HG02884 (cell line): ENCODE results near the gene TMC8.
"Not testable (repeated sequence)": the region's sequence is repeated elsewhere in the genome, so short reads cannot be mapped to it uniquely, and the experiment has no call there.

Experiments used
- ATAC-seq: cut with Tn5 transposase; IDR thresholded peaks from one replicate; pipeline ENCODE4 v1.9.1; 2021; ENCODE audit warnings: mild to moderate bottlenecking, moderate library complexity; ENCODE audit not compliant: unreplicated experiment

TMC8 gene

DNA sequence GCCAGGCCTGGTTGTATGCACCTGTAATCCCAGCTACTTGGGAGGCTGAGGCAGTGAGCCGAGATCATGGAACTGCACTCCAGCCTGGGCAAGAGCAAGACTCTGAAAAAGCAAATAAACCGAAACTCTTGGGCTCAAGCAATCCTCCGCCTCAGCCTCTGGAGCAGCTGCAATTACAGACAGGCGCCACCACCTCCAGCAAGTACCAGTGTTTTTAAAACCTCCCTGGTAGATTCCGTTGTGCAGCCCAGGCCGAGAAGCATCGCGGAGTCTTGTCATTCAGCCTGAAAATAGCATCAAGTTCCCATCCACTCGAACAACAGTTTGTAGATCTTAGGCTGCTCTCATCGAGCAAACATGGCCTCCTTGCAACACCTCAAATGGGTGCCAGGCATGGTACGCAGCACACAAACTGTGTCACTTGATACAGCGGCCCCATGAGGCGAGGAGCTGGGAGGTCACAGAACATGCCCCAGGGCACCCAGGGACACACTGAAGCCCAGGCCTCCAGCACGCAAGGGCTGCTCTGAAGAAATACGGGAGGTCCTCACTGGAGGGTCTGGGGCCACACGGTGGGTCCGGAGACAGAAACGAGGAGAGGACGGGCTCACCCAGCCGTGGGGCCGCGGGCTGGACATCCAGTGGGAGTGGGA, 20.1 kb upstream of the TMC8 start:
- ATAC-seq, result no peak

DNA sequence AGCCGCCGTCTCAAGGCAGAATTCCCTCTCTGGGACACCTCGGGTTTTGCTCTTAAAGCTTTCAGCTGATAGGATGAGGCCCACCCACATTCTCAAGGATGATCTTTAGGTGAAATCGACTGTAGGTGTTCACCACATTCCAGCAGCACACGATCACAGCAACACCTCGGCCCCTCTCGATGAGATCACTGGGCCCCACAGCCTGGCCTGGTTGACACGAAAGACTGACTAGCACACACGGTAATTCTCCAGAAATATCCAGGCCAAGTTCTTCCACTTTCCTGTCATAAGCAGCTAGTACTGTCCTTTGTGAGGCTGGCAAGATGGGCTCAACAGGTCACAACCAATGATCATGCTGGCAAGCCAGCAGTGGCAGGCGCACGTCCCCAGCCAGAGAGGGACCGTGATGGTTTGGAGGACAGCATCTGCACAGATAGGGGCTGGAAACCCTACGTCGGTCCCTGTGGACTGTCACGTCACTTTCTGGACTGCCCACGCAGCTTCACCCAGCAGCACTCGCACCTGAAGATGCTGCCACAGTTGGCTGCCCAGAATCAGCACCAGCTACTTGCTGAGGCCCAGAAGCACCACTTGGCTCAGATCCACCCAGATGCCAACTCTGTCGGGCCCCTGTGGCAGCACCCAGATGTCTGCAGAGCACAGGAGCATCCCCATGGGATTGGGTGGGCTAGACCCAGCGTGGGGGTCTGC, 19.4 kb upstream of the TMC8 start:
- no peak for ATAC-seq

DNA sequence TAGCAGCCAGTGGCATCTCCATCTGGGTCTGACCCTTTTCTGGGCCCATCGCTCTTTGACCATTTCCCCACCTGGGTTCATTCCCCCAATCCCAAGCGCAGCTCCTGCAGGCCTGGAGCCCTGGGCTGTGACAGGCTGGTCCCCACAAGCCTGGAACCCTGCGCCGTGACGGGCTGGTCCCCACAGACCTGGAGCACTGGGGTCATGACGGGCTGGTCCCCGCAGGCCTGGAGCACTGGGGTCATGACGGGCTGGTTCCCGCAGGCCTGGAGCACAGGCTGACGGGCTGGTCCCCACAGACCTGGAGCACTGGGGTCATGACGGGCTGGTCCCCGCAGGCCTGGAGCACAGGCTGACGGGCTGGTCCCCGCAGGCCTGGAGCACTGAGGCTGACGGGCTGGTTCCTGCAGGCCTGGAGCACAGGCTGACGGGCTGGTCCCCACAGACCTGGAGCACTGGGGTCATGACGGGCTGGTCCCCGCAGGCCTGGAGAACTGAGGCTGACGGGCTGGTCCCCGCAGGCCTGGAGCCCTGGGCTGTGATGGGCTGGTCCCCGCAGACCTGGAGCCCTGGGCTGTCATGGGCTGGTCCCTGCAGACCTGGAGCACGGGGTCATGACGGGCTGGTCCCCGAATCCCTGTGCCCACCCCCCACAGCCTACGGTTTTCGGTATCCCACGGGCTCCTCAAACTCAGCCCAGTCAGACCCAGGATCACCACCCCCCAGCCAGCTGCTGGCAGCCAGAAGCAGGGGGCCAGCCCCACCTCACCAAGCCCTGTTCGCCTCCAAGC, 18.6 kb upstream of the TMC8 start:
- no peak for ATAC-seq

DNA sequence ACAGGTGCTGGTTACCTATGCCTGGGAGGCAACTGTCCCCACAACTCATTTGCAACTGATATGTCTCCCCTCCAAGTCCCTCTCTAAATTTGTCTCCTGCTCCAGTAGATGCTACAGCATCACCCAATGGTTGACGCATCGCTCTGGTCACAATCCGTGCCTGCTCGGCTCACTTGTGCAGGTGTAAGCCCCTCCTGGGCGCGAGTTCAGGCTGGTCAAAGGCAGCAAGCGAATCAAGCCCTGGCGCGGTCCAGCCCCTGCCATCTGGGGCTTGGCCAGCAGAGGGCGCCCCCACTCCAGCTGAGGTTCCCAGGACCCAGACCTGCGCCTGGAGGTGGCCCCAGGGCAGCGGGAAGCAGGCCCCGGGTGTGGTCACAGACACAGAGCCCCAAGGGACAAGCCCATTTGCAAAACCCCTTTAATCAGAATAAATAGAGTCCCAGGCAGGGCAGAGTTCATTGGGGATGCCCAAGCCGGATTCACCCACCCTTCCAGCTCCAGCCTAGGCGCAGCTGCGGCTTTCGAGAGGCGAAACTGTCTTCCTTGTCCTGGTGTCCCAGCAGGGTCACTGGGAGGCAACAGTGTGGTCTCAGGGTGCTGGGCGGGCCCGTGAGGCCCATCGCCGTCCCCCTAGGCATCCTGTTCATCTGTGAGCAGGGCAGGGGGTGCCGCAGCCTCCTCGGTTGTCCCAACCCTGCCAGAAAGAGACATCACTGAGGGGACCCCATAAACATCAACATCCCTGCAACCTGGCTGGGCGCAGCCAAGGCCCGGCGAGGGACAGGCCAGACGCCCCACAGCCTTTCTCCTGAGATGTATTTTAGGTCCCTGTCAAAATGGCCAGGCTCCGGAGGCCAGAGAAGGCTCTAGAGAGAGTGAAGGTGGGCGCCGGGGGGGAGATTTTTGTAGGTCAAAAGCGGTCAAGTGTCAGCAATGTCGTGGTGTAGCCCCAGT, 17.8 kb upstream of the TMC8 start:
- no peak for ATAC-seq

DNA sequence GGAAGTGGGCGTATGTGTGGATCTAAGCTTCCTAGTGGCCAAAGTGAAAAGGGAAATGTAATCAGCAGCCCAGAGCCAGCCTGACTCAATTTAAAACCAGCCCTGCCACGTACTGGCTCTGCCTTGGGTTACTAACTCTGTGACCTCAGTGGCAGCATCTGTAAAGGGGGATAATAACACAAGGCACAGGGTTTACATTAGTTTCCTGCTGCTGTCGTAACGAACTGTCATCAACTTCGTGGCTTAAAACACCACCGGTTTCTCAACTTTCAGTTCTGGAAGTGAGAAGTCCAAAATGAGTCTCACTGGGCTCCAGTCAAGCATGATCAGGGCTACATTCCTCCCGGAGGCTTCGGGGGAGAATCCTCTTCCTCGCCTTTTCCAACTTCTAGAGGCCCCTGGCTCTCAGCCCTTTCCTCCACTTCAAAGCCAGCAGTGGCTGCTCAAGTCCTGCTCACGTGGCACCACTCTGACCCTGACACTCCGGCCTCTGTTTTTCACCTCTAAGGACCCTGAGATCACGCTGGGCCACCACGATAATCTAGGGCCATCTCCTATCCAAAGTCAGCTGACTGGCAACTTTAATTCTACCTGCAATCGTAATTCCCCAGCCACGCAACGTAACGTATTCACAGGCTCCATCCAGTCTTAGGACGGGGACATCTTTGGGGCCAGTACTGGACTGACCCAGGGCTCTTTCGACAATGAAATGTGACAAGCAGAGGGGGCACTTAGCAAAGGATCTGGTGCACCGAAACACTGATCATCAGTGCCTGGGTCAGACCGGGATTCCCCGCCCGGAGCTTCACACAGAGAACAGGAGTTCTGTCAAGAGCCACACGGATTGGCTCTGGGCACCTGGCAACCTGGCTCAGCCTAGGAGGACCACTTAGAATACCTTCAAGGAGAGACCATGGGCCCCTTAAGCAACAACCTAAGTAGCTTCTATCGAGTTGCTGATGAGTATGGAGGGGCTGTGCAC, 16.5 kb upstream of the TMC8 start:
- ATAC-seq, result no peak

GRCh38 chr17:78114831-78115723, 15.5 kb upstream of the TMC8 start:
- ATAC-seq, result no peak

GRCh38 chr17:78115803-78116202, 14.8 kb upstream of the TMC8 start:
- ATAC-seq, result not testable (repeated sequence)

DNA sequence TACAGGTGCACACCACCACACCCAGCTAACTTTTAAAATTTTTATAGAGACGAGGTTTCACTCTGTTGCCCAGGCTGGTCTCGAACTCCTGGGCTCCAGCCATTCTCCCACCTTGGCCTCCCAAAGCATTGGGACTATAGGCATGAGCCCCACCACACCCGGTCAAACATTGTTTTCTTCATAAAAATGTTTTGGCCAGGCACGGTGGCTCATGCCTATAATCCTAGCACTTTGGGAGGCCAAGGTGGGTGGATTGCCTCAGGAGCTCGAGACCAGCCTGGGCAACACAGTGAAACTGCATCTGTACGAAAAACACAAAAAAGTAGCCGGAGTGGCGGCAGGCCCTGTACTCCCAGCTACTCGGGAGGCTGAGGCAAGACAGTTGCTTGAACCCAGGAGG, 14.2 kb upstream of the TMC8 start:
- ATAC-seq, result no peak

DNA sequence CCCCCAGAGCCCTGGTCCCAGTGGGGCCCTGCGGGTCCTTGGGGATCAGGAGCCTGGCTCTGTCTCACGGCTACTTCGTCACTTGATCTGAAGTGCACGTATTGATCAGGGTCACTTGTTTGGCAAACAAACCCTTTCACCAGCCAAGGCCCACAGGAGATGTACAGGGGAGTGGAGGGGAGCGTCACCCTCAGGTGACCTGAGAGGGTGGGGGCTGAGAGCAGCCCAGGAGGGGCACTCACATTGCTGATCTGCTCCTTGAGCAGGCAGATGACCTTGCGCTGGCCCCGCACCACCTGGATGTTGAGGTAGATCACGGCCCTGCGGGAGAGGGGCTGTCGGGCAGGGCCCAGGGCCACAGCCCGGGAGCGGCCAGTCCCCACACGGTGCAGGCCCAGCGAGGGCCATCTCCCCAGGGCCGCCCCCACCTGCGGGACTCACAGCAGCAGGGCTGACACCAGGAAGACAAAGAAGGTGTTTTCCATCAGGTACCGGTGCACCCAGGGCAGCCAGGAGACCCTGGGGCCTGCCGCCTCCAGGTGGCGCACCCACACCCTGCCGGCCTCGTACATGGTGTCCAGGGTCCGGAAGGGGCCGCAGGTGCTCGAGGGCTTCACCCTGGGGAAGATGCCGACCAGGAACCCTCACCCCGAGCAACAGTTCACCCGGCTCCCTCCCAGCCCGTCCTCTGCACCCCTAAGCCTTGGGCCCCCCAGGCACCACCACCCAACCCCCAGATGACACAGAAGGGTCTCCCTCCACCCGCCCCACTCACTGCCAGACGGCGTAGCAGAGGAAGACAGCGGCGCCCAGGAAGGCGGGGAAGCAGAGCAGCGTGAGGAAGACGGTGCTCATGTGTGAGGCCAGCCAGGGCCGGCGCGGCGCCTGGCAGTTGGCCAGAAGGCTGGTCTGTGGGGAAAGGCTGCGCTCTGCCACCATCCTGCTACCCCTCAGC, 13.3 kb upstream of the TMC8 start:
- no peak for ATAC-seq

DNA sequence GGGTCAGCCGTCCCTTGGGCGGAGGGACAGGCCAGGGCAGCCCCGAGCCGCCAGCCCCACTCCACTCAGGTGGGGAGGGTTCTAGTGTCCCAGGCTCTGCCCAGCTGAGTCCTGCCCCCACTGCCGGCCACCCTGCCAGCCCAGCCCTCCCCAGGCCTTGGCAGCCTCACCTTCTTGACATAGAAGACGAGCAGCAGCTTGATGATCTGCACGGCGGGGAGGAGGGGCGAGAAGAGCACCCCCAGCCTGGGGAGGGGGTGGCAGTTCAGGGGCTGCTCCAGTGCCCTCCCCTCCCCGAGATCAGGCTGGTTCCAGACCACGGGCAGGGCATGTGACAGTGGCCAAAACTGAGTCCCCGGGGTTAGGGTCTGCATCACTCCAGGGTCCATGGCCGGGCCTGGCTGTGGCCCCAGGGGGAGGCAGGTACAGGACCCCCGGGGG, 11.8 kb upstream of the TMC8 start:
- no peak for ATAC-seq

GRCh38 chr17:78120537-78120936, 10.0 kb upstream of the TMC8 start:
- ATAC-seq, result no peak

DNA sequence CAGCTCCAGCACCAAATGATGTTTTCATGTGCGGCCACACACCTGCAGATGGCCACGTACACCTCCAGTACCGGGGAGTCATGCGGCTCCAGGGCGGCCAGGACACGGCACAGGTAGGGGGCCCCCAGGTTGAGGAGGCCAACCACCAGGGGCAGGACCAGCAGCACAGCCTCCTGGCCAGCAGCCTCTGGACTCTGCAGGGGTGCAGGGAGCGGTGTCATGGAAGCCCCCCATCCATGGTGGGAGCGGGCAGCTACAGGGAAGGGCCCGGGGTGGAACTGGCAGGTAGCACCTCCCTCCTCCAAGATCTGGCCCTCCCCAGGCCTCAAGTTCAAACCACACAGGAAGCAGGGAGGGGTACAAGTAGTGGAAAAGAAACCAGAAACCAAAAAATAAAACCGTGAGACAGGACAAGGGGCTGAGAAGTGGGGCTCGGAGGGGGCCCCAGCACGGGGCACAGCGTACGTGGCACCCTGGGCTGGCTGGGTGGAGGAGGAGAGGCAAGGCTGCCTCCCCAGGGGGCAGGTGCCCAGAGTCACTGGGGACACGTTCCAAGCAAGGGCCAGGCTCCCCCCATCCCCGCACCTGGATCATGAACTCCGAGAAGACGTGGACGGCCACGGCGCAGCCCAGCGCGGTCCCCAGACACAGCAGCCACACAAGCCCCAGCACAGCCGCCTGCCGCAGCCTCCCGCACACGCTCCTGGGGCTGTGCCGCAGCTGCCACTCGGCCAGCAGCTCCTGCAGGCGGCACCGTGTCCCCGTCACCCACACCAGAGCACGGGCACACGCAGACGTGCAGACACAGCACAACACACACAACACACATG, 9.4 kb upstream of the TMC8 start:
- no peak for ATAC-seq

DNA sequence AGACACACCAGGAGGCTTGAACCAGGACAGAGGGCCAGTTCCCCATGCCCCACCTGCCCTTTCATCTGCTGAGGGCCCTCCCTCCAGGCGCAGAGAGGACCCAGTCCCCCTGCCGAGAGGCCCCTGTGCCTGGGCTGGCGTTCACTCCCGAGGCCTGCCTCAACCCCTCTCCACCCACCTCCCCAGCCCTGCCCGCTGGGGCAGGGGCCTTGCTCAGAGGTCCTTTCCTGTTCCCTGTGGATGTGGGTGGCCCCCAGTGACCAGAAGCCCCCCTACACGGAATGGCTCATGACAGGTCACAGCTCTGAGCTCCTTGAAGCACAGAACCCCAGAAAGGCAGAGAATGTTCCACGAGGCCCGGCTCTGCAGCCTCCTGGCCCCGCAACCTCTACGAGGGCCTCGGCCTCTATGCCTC, 8.8 kb upstream of the TMC8 start:
- no peak for ATAC-seq

- ATAC-seq, result no peak
These were observed 8.2 kb upstream of the TMC8 start for GRCh38 chr17:78122216-78122930.

DNA sequence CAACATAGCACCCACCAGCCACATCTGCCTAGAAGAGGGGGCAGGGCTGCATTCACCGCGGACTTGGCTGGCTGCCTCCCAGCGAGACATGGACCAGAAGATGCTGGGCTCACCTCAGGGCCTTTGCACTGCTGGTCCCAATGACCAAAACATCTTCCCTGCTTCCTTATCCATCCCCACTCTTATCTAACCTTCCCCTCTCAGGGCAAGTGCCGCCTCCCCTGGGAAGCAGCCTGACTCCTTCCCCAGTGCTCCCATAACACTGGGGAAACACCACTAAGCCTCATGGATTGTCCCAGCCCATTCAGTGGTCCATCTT, 7.7 kb upstream of the TMC8 start:
- ATAC-seq, result no peak

DNA sequence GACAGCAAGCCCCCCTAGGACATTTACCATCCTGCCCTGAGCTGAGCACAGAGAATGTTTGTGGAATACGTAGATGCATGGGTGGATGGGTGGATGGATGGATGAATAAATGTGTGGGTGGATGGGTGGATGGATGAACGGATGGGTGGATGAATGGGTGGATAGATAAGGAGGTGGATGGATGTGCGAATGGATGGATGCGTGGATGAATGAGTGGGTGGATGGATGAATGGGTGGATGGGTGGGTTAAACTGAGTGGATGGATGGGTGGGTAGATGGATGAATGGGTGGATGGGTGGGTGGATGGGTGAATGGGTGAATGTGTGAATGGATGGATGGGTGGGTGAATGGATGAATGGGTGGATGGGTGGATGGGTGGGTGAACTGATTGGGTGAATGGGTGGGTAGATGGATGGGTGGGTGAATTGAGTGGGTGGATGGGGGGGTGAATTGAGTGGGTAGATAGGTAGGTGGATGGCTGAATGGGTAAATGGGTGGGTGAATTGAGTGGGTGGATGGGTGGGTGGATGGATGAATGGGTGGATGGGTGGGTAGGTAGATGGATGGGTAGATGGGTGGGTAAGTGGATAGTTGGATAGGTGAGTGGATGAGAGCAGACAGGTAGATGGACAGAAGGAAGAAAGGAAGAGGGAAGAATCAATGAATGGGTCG, 7.2 kb upstream of the TMC8 start:
- ATAC-seq, result no peak
